CD14-positive monocyte (primary cell): ENCODE measurements around the gene MLC1. TPM values are rescaled to one million over a fixed set of nuclear protein-coding genes. Genes with fewer than 3 reads are reported as not detected.

Source experiments
- DNase-seq, 3 donors: peaks; one replicate each; pipeline ENCODE4 v3.0.0-alpha.2; 2011 to 2022
- H2AFZ ChIP-seq: 2 replicates; pipeline ENCODE4 v1.6.0; 2012; ENCODE audit warnings: mild to moderate bottlenecking, low read depth, low read length, inconsistent platforms; ENCODE audit not compliant: insufficient read depth, poor library complexity, severe bottlenecking
- H3K27ac ChIP-seq, 2 donors: 1 replicate in 1 of 2; 2 replicates in 1 of 2; pipeline ENCODE4 v1.5.1; 2012 to 2013; ENCODE audit warnings: low read length in 2 of 2, control low read depth in 1 of 2, inconsistent platforms in 1 of 2, low read depth in 1 of 2, mild to moderate bottlenecking in 1 of 2
- H3K27me3 ChIP-seq, 2 donors: one replicate each; pipeline versions ENCODE4 v1.6.0 to v1.6.1; 2011 to 2013; ENCODE audit warnings: low read length in 2 of 2; ENCODE audit not compliant: control insufficient read depth in 2 of 2, insufficient read depth in 2 of 2
- H3K36me3 ChIP-seq, 2 donors: replicated peaks in 1 of 2; 1 replicate in 1 of 2; 2 replicates in 1 of 2; pipeline versions ENCODE4 v1.5.1 to v1.6.1; 2012 to 2013; ENCODE audit warnings: low read length in 2 of 2, control low read depth in 1 of 2, inconsistent platforms in 1 of 2, mild to moderate bottlenecking in 1 of 2; ENCODE audit not compliant: insufficient read depth in 2 of 2, control insufficient read depth in 1 of 2
- H3K4me1 ChIP-seq, 2 donors: 1 replicate in 1 of 2; 2 replicates in 1 of 2; pipeline versions ENCODE4 v1.5.1 to v1.6.1; 2012 to 2013; ENCODE audit warnings: low read length in 2 of 2, control low read depth in 1 of 2, inconsistent platforms in 1 of 2, mild to moderate bottlenecking in 1 of 2, moderate library complexity in 1 of 2; ENCODE audit not compliant: insufficient read depth in 2 of 2, control insufficient read depth in 1 of 2
- H3K4me2 ChIP-seq: replicated peaks from 2 replicates; pipeline ENCODE3; 2012; ENCODE audit warnings: low read length, moderate library complexity, mild to moderate bottlenecking; ENCODE audit not compliant: poor library complexity, severe bottlenecking; ENCODE audit errors: extremely low read depth
- H3K4me3 ChIP-seq, 3 experiments: fragments of 200-600 bp in 1 of 3; sonication (generic) in 1 of 3; replicated peaks in 1 of 3; 1 replicate in 2 of 3; 2 replicates in 1 of 3; pipeline ENCODE4 v1.5.1; 2011 to 2013; ENCODE audit warnings: low read length in 3 of 3, mild to moderate bottlenecking in 3 of 3, control low read depth in 2 of 3, low read depth in 2 of 3, inconsistent platforms in 1 of 3, moderate library complexity in 1 of 3
- H3K79me2 ChIP-seq: 2 replicates; pipeline ENCODE4 v1.6.0; 2012; ENCODE audit warnings: mild to moderate bottlenecking, control low read depth, inconsistent platforms, low read length, moderate library complexity; ENCODE audit not compliant: insufficient read depth
- H3K9ac ChIP-seq: 2 replicates; pipeline ENCODE4 v1.6.0; 2017; ENCODE audit warnings: low read length, mild to moderate bottlenecking; ENCODE audit not compliant: insufficient read depth, poor library complexity, severe bottlenecking
- H3K9me3 ChIP-seq, 2 donors: replicated peaks in 1 of 2; 1 replicate in 1 of 2; 2 replicates in 1 of 2; pipeline versions ENCODE4 v1.5.1 to v1.6.1; 2012 to 2013; ENCODE audit warnings: low read length in 2 of 2, control low read depth in 1 of 2; ENCODE audit not compliant: control insufficient read depth in 1 of 2, insufficient read depth in 1 of 2
- H4K20me1 ChIP-seq: 2 replicates; pipeline ENCODE4 v1.6.0; 2012; ENCODE audit warnings: mild to moderate bottlenecking, low read length, control low read depth, moderate library complexity; ENCODE audit not compliant: insufficient read depth
- H3K27ac Mint-ChIP-seq, 7 donors: one replicate each; pipeline ENCODE4 v1.8.0; 2020; ENCODE audit warnings: mild to moderate bottlenecking in 7 of 7, mixed read lengths in 7 of 7, moderate library complexity in 6 of 7, inconsistent platforms in 2 of 7
- H3K27me3 Mint-ChIP-seq, 3 donors: one replicate each; pipeline ENCODE4 v1.8.0; 2021 to 2022; ENCODE audit warnings: low read depth in 3 of 3, mild to moderate bottlenecking in 3 of 3, mixed read lengths in 3 of 3, moderate library complexity in 3 of 3, inconsistent platforms in 1 of 3
- H3K36me3 Mint-ChIP-seq, 2 donors: one replicate each; pipeline ENCODE4 v1.8.0; 2020; ENCODE audit warnings: mixed read lengths in 2 of 2, inconsistent platforms in 1 of 2, mild to moderate bottlenecking in 1 of 2
- H3K4me1 Mint-ChIP-seq: one replicate; pipeline ENCODE4 v1.8.0; 2020; ENCODE audit warnings: mild to moderate bottlenecking, mixed read lengths
- H3K4me3 Mint-ChIP-seq, 2 donors: one replicate each; pipeline ENCODE4 v1.8.0; 2020; ENCODE audit warnings: mild to moderate bottlenecking in 2 of 2, mixed read lengths in 2 of 2, moderate library complexity in 1 of 2
- H3K9me3 Mint-ChIP-seq, 7 donors: one replicate each; pipeline ENCODE4 v1.8.0; 2020 to 2022; ENCODE audit warnings: mixed read lengths in 7 of 7, mild to moderate bottlenecking in 6 of 7, moderate library complexity in 6 of 7, inconsistent platforms in 2 of 7
- WGBS: methylation state at CpG from one replicate; pipeline ENCODE4 v1.1.5; 2013; ENCODE audit warnings: missing lambda C conversion rate; ENCODE audit not compliant: insufficient coverage; 5-methylcytosine and 5-hydroxymethylcytosine counted together
- intact Hi-C, 2 donors: fragments of 100-400 bp; cut with micrococcal nuclease; formaldehyde crosslinking; loops; one replicate each; pipeline versions ENCODE4 v1.15.0 to v1.15.1; 2023
- polyA plus RNA-seq, 3 donors: library from polyadenylated mRNA; depleted of rRNA in 1 of 3; unstranded in 2 of 3; stranded (reverse) in 1 of 3; fragments of 300-500 nt in 2 of 3; fragments of >200 nt in 1 of 3; fragmentation: Illumina TruSeq in 2 of 3; gene quantifications; 1 replicate in 2 of 3; 2 replicates in 1 of 3; pipeline ENCODE4 v1.2.3, GENCODE V29; 2012 to 2021
- TF ChIP-seq, protein P1 (sequence below): fragments of 200-600 bp; IDR thresholded peaks from one replicate; pipeline ENCODE4 v1.8.0; 2022; ENCODE audit warnings: antibody characterized with exemption, mild to moderate bottlenecking

Gene MLC1
- polyA plus RNA-seq, 3 donors, result 1.6 to 3.6 (median 1.8) TPM

DNA sequence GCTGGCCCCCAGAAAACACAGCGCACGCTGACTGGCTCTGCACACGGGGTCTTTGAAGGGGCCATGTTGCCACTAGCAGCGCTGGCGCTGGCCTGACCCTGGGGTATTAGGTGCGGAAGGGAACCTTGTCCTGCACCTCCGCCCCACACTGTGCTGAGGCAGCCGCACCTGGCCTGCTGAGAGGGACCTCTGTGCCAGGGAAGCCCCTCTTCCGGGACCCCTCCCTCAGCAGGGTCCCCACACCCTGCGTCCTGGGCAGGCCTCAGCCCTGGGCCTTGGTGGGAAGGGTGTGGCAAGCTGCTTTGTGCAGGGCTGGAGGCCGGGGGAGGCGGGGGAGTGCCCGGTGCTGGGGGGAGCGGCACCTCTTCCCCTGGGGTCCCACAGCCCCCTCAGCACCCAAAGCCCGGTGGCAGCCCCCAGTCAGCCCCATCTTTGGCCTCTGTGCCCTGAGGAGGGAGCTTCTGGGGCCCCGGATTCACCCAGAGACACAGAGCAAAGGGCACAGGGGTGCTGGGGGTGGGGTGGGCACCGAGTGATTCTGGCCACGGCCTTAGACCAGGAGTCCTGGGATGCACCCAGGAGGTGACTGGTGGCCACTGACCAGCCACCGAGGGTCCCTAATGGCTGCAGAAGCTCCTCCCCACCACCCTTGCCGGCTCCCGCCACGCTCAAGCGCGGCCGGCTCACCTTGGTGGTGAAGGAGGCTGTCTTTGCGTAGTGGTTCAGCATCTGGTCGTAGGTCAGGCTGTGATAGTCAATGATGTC is 38.6 kb downstream of the MLC1 start:
- H3K9me3 Mint-ChIP-seq, result peaks cover 0 to 6% (median 1%) of the 10 kb centered on the region in 7 donors
- Histone ChIP-seq H3K36me3 (no peaks in the 10 kb centered on the region), H3K4me2 (no peak overlapping the region), H3K27ac (no peak overlapping the region), H3K9me3 (no peaks in the 10 kb centered on the region), H3K4me1 (peaks cover 0 to 6% of the 10 kb centered on the region in 2 donors), H3K27me3 (peaks cover 0 to 5% of the 10 kb centered on the region in 2 donors), H3K9ac (no peak overlapping the region), H3K79me2 (no peaks in the 10 kb centered on the region), H2AFZ (no peak overlapping the region), H3K4me3 (no peak overlapping the region), H4K20me1 (no peaks in the 10 kb centered on the region)
- TF ChIP-seq, protein P1, sequence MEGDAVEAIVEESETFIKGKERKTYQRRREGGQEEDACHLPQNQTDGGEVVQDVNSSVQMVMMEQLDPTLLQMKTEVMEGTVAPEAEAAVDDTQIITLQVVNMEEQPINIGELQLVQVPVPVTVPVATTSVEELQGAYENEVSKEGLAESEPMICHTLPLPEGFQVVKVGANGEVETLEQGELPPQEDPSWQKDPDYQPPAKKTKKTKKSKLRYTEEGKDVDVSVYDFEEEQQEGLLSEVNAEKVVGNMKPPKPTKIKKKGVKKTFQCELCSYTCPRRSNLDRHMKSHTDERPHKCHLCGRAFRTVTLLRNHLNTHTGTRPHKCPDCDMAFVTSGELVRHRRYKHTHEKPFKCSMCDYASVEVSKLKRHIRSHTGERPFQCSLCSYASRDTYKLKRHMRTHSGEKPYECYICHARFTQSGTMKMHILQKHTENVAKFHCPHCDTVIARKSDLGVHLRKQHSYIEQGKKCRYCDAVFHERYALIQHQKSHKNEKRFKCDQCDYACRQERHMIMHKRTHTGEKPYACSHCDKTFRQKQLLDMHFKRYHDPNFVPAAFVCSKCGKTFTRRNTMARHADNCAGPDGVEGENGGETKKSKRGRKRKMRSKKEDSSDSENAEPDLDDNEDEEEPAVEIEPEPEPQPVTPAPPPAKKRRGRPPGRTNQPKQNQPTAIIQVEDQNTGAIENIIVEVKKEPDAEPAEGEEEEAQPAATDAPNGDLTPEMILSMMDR, result no peak
- no peak for DNase-seq
- no peak overlapping the region for H3K27ac Mint-ChIP-seq
- peaks cover 23 to 25% (median 24%) of the 10 kb centered on the region in 3 donors for H3K27me3 Mint-ChIP-seq
- intact Hi-C loops, result no loop called here
- H3K4me1 Mint-ChIP-seq, result peaks cover 7% of the 10 kb centered on the region
- no peak overlapping the region for H3K4me3 Mint-ChIP-seq
- no peaks in the 10 kb centered on the region for H3K36me3 Mint-ChIP-seq
- 91% methylated on average over 8 of the region's 27 CpGs for WGBS

GRCh38 chr22:50046019-50046415 is 39.2 kb downstream of the MLC1 start:
- H3K27me3 ChIP-seq, result peaks cover 0 to 5% of the 10 kb centered on the region in 2 donors
- no peaks in the 10 kb centered on the region for H3K9me3 ChIP-seq
- H3K27ac Mint-ChIP-seq, result no peak overlapping the region

More at GRCh38 chr22:50046019-50046415, 39.2 kb downstream of the MLC1 start:
- peaks cover 23 to 25% (median 24%) of the 10 kb centered on the region in 3 donors for H3K27me3 Mint-ChIP-seq
- Histone ChIP-seq H3K27ac (no peak overlapping the region), H3K4me1 (peaks cover 0 to 6% of the 10 kb centered on the region in 2 donors), H3K79me2 (no peaks in the 10 kb centered on the region), H2AFZ (no peak overlapping the region), H3K36me3 (no peaks in the 10 kb centered on the region), H3K4me2 (no peak overlapping the region), H3K4me3 (no peak overlapping the region), H4K20me1 (no peaks in the 10 kb centered on the region), H3K9ac (no peak overlapping the region)
- peaks cover 0 to 6% (median 1%) of the 10 kb centered on the region in 7 donors for H3K9me3 Mint-ChIP-seq
- intact Hi-C loops, result no loop called here
- H3K4me1 Mint-ChIP-seq, result peaks cover 7% of the 10 kb centered on the region
- no peaks in the 10 kb centered on the region for H3K36me3 Mint-ChIP-seq
- TF ChIP-seq, protein P1, result no peak
- WGBS, result 91% methylated on average over 16 of the region's 19 CpGs
- H3K4me3 Mint-ChIP-seq, result no peak overlapping the region
- no peak for DNase-seq
